GM12865 (cell line): ENCODE measurements around the gene SORL1.
A peak's percentile ranks its signal among the peaks of the same experiment; 100 is the strongest.

Experiments used
- DNase-seq: peaks from one replicate; pipeline ENCODE4 v3.0.0; 2010; ENCODE audit warnings: low read depth
- H3K4me3 ChIP-seq: 2 replicates; pipeline ENCODE4 v1.5.1; 2011; ENCODE audit warnings: mild to moderate bottlenecking, low read depth, low read length, control low read depth
- CTCF ChIP-seq: IDR thresholded peaks from 2 replicates; pipeline ENCODE4 v1.5.1; 2011; ENCODE audit warnings: low read length, control low read depth, low read depth, inconsistent platforms; ENCODE audit not compliant: insufficient read depth; ENCODE audit errors: missing control alignments

Gene SORL1

GRCh38 chr11:121420398-121420797 is 31.7 kb upstream of the SORL1 start:
- no peak for TF ChIP-seq CTCF
- H3K4me3 ChIP-seq, result no peak overlapping the region
- DNase-seq, result peak; percentile 44

- no peak overlapping the region for H3K4me3 ChIP-seq
- peak; percentile 34 for DNase-seq
- TF ChIP-seq CTCF, result no peak
These were observed 30.8 kb upstream of the SORL1 start for GRCh38 chr11:121421149-121421901.

- no peak for TF ChIP-seq CTCF
- peak; percentile 78 for DNase-seq
- H3K4me3 ChIP-seq, result no peak overlapping the region
These were observed 29.4 kb upstream of the SORL1 start for GRCh38 chr11:121422675-121423074.

GRCh38 chr11:121425828-121426227 is 26.3 kb upstream of the SORL1 start:
- no peak for TF ChIP-seq CTCF
- no peak for DNase-seq
- H3K4me3 ChIP-seq, result no peak overlapping the region

- peak overlapping the region; percentile 19 for H3K4me3 ChIP-seq
- no peak for TF ChIP-seq CTCF
- DNase-seq, result peak; percentile 70
These were observed 25.4 kb upstream of the SORL1 start for GRCh38 chr11:121426476-121427399.

- no peak for DNase-seq
- peak overlapping the region; percentile 19 for H3K4me3 ChIP-seq
- no peak for TF ChIP-seq CTCF
These were observed 24.7 kb upstream of the SORL1 start for GRCh38 chr11:121427400-121427744.
